PC-3 (cell line): ENCODE results near the gene KCNAB3. TPM values are rescaled to one million over a fixed set of nuclear protein-coding genes. Genes with fewer than 3 reads are reported as not detected.

ENCODE experiments used
- ATAC-seq: fragments of 200-7000 bp; cut with Tn5 transposase; 2 replicates; pipeline ENCODE4 v1.9.1; 2020; ENCODE audit warnings: mild to moderate bottlenecking, moderate library complexity
- BruUV-seq: library from RNA; stranded (reverse); fragments of 400-500 nt; replicated peaks from 2 replicates; lab custom pipeline; 2021; lab: Mats Ljungman, UMichigan
- CTCF ChIA-PET: fragments of 300-600 bp; sonication (Branson Sonifier 250); formaldehyde crosslinking; loops from one replicate; lab custom pipeline; 2022; ENCODE audit warnings: antibody characterized with exemption; lab: Charles Lee
- POLR2A ChIA-PET: fragments of 300-600 bp; sonication (Branson Sonifier 250); formaldehyde crosslinking; loops from one replicate; lab custom pipeline; 2022; ENCODE audit warnings: antibody characterized with exemption; ENCODE audit not compliant: unreplicated experiment; lab: Charles Lee
- DNase-seq: peaks from one replicate; pipeline ENCODE4 v3.0.0-alpha.2; 2015
- H2AFZ ChIP-seq: fragments of 300-600 bp; sonication (generic); 2 replicates; pipeline ENCODE4 v1.6.0; 2016; ENCODE audit warnings: antibody characterized with exemption, low read length
- H3F3A ChIP-seq: fragments of 300-600 bp; sonication (generic); one replicate; pipeline ENCODE4 v1.6.0; 2017; ENCODE audit warnings: antibody characterized with exemption, low read length, control low read depth, mild to moderate bottlenecking; ENCODE audit not compliant: unreplicated experiment
- H3K27ac ChIP-seq: fragments of 300-600 bp; sonication (generic); 2 replicates; pipeline ENCODE4 v1.5.1; 2016; ENCODE audit warnings: mild to moderate bottlenecking, low read length
- H3K27me3 ChIP-seq: fragments of 300-600 bp; sonication (generic); 2 replicates; pipeline ENCODE4 v1.6.1; 2016; ENCODE audit warnings: low read length, mixed read lengths
- H3K36me3 ChIP-seq: fragments of 300-600 bp; sonication (generic); 2 replicates; pipeline ENCODE4 v1.6.1; 2016; ENCODE audit warnings: low read depth, mixed run types, low read length, mixed read lengths
- H3K4me1 ChIP-seq: fragments of 300-600 bp; sonication (generic); 2 replicates; pipeline ENCODE4 v1.5.1; 2016; ENCODE audit warnings: low read length; ENCODE audit not compliant: insufficient read depth
- H3K4me2 ChIP-seq: fragments of 300-600 bp; sonication (generic); 2 replicates; pipeline ENCODE4 v1.6.0; 2016; ENCODE audit warnings: low read length
- H3K4me3 ChIP-seq: fragments of 300-600 bp; sonication (generic); 2 replicates; pipeline ENCODE4 v1.5.1; 2016; ENCODE audit warnings: mild to moderate bottlenecking, low read length, mixed read lengths
- H3K79me2 ChIP-seq: fragments of 300-600 bp; sonication (generic); 2 replicates; pipeline ENCODE4 v1.6.1; 2017; ENCODE audit warnings: low read length, mixed read lengths
- H3K9ac ChIP-seq: fragments of 300-600 bp; sonication (generic); 2 replicates; pipeline ENCODE4 v1.6.0; 2016; ENCODE audit warnings: mild to moderate bottlenecking, low read length
- H3K9me2 ChIP-seq: fragments of 300-600 bp; sonication (generic); replicated peaks from 2 replicates; pipeline ENCODE4 v1.6.1; 2016; ENCODE audit warnings: mixed run types, low read length, mixed read lengths
- H3K9me3 ChIP-seq: fragments of 300-600 bp; sonication (generic); 2 replicates; pipeline ENCODE4 v1.6.1; 2016; ENCODE audit warnings: low read length, mixed read lengths
- H4K20me1 ChIP-seq: fragments of 300-600 bp; sonication (generic); 2 replicates; pipeline ENCODE4 v1.6.1; 2016; ENCODE audit warnings: low read length, mixed read lengths
- EZH2 ChIP-seq: fragments of 300-600 bp; sonication (generic); IDR thresholded peaks from one replicate; pipeline ENCODE4 v1.6.1; 2017; ENCODE audit warnings: antibody characterized with exemption, mild to moderate bottlenecking, low read length; ENCODE audit not compliant: unreplicated experiment
- EZH2phosphoT487 ChIP-seq: fragments of 300-600 bp; sonication (generic); IDR thresholded peaks from 2 replicates; pipeline ENCODE4 v1.6.1; 2018; ENCODE audit warnings: mild to moderate bottlenecking, antibody characterized with exemption, low read length, borderline replicate concordance
- intact Hi-C: fragments of 100-400 bp; cut with micrococcal nuclease; formaldehyde crosslinking; loops from 2 replicates; pipeline ENCODE4 v1.9.0; 2023
- total RNA-seq: library from RNA; depleted of rRNA; stranded (reverse); fragments of >200 nt; gene quantifications from 2 replicates; pipeline ENCODE4 v1.2.3, GENCODE V29; 2014
- TF ChIP-seq, protein P1 (sequence below): fragments of 300-600 bp; sonication (generic); conservative IDR thresholded peaks from 2 replicates; pipeline ENCODE4 v1.5.1; 2017; ENCODE audit warnings: antibody characterized with exemption, low read depth, mild to moderate bottlenecking, low read length

KCNAB3 gene
- total RNA-seq, 1 experiment from 2014 or later = 0.26 TPM

GRCh38 chr17:7943291-7943690 is 13.6 kb upstream of the KCNAB3 start:
- Histone ChIP-seq H3K27ac (no peak overlapping the region), H2AFZ (no peak overlapping the region), H3K36me3 (peaks cover under 1% of the 10 kb centered on the region), H3K4me3 (no peak overlapping the region), H3F3A (no peaks in the 10 kb centered on the region), H3K4me1 (no peaks in the 10 kb centered on the region), H3K79me2 (no peaks in the 10 kb centered on the region), H4K20me1 (no peaks in the 10 kb centered on the region), H3K27me3 (no peaks in the 10 kb centered on the region), H3K4me2 (no peak overlapping the region), H3K9me3 (no peaks in the 10 kb centered on the region), H3K9ac (no peak overlapping the region), H3K9me2 (no peaks in the 10 kb centered on the region)
- ChIA-PET CTCF (interaction anchor here (0.7 kb wide), 1 partner anchor 10 kb away, joined by 14 read pairs; no protein-coding TSS in a partner anchor), POLR2A (no interaction called here)
- intact Hi-C loops = no loop called here
- DNase-seq (no peak), ATAC-seq (no peak)
- TF ChIP-seq, protein P1, sequence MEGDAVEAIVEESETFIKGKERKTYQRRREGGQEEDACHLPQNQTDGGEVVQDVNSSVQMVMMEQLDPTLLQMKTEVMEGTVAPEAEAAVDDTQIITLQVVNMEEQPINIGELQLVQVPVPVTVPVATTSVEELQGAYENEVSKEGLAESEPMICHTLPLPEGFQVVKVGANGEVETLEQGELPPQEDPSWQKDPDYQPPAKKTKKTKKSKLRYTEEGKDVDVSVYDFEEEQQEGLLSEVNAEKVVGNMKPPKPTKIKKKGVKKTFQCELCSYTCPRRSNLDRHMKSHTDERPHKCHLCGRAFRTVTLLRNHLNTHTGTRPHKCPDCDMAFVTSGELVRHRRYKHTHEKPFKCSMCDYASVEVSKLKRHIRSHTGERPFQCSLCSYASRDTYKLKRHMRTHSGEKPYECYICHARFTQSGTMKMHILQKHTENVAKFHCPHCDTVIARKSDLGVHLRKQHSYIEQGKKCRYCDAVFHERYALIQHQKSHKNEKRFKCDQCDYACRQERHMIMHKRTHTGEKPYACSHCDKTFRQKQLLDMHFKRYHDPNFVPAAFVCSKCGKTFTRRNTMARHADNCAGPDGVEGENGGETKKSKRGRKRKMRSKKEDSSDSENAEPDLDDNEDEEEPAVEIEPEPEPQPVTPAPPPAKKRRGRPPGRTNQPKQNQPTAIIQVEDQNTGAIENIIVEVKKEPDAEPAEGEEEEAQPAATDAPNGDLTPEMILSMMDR = no peak
- no peak for TF ChIP-seq EZH2phosphoT487
- no peak for TF ChIP-seq EZH2
- no TSS peak for BruUV-seq

DNA sequence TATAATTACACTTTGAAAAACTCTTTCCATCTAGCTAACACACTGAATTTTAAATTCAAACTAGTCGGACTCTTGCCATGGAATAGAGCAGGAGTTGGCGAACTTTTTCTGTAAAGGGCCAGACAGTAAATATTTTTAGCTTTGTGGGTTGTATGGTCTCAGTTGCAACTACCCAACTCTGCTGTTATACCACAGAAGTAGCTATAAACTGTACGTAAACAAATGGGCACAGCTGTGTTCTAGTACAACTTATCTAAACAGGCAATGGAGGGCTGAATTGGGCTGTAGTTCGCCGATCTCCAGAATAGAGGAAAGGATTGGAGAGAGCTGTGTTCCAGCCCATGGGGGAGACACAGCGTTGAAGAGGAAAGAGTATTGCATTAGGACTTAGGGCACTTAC is 11.1 kb upstream of the KCNAB3 start:
- no peak for DNase-seq
- CTCF ChIA-PET = no interaction called here
- H3K4me2 ChIP-seq = no peak overlapping the region
- H3K4me3 ChIP-seq = no peak overlapping the region
- H3K36me3 ChIP-seq = peaks cover 3% of the 10 kb centered on the region
- no peaks in the 10 kb centered on the region for H3K9me2 ChIP-seq
- 0 out of 2 replicates have a peak, but pooled peaks cover under 1% of the 10 kb centered on the region for H3K79me2 ChIP-seq
- no peak overlapping the region for H2AFZ ChIP-seq
- no peaks in the 10 kb centered on the region for H3K4me1 ChIP-seq
- H4K20me1 ChIP-seq = no peaks in the 10 kb centered on the region
- BruUV-seq = no TSS peak
- no peak overlapping the region for H3K9ac ChIP-seq
- POLR2A ChIA-PET = no interaction called here
- intact Hi-C loops = no loop called here
- H3K9me3 ChIP-seq = no peaks in the 10 kb centered on the region
- H3K27me3 ChIP-seq = no peaks in the 10 kb centered on the region
- ATAC-seq = no peak
- H3F3A ChIP-seq = no peaks in the 10 kb centered on the region
- TF ChIP-seq EZH2 = no peak
- TF ChIP-seq, protein P1 = no peak
- TF ChIP-seq EZH2phosphoT487 = no peak
- H3K27ac ChIP-seq = no peak overlapping the region

DNA sequence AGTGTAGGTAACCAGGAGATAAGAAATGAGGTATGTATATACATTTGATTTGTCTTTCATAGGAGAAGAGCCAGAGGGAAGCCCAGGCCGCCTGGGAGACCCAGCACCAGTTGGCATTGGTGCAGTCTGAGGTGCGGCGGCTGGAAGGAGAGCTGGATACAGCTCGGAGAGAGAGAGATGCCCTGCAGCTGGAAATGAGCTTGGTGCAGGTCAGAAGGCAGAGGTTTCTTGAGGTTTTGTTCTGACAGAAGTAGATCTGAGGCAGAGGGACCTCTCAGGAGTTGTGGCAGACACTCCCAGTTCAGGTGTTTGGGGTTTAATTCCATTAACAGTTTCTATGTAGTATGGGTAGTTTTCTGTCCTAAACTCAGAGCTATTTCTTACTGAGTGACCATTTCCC is 10.4 kb upstream of the KCNAB3 start:
- TF ChIP-seq EZH2 (no peak), EZH2phosphoT487 (no peak)
- Histone ChIP-seq H3K9me3 (no peaks in the 10 kb centered on the region), H3F3A (no peaks in the 10 kb centered on the region), H4K20me1 (no peaks in the 10 kb centered on the region), H3K4me3 (no peak overlapping the region), H3K79me2 (peaks cover 4% of the 10 kb centered on the region; the same call in 1 of the 2 replicates), H3K4me1 (no peaks in the 10 kb centered on the region), H3K9me2 (no peaks in the 10 kb centered on the region), H3K36me3 (peaks cover 3% of the 10 kb centered on the region; the same call in 1 of the 2 replicates), H3K4me2 (no peak overlapping the region), H3K9ac (no peak overlapping the region), H3K27me3 (no peaks in the 10 kb centered on the region), H2AFZ (no peak overlapping the region), H3K27ac (no peak overlapping the region)
- intact Hi-C loops = no loop called here
- ChIA-PET POLR2A (no interaction called here), CTCF (no interaction called here)
- no TSS peak for BruUV-seq
- ATAC-seq (no peak), DNase-seq (no peak)
